Hepatocyte (in vitro differentiated cells): Measurements from ENCODE around the gene TAGLN. TPM values are rescaled to one million over a fixed set of nuclear protein-coding genes. Genes with fewer than 3 reads are reported as not detected.

Source experiments
- DNase-seq: peaks from one replicate; pipeline ENCODE4 v3.0.0-alpha.2; 2016; ENCODE audit warnings: low spot score
- H2AFZ ChIP-seq: fragments of 200-600 bp; sonication (generic); 2 replicates; pipeline ENCODE4 v1.6.0; 2016; ENCODE audit warnings: antibody characterized with exemption, mild to moderate bottlenecking
- H3K27ac ChIP-seq: fragments of 200-600 bp; sonication (generic); 2 replicates; pipeline ENCODE4 v1.5.1; 2016; ENCODE audit warnings: mild to moderate bottlenecking
- H3K27me3 ChIP-seq: fragments of 200-600 bp; sonication (generic); 2 replicates; pipeline ENCODE4 v1.6.1; 2016
- H3K36me3 ChIP-seq: fragments of 200-600 bp; sonication (generic); replicated peaks from 2 replicates; pipeline ENCODE4 v1.5.1; 2016; ENCODE audit warnings: low read depth; ENCODE audit not compliant: insufficient read depth
- H3K4me1 ChIP-seq: fragments of 200-600 bp; sonication (generic); 2 replicates; pipeline ENCODE4 v1.5.1; 2016; ENCODE audit warnings: mild to moderate bottlenecking, moderate library complexity; ENCODE audit not compliant: insufficient read depth
- H3K4me2 ChIP-seq: fragments of 200-600 bp; sonication (generic); 2 replicates; pipeline ENCODE4 v1.6.0; 2016
- H3K4me3 ChIP-seq: fragments of 200-600 bp; sonication (generic); 2 replicates; pipeline ENCODE4 v1.5.1; 2016; ENCODE audit warnings: mild to moderate bottlenecking
- H3K79me2 ChIP-seq: fragments of 200-600 bp; sonication (generic); 2 replicates; pipeline ENCODE4 v1.6.0; 2017; ENCODE audit warnings: mild to moderate bottlenecking
- H3K9me2 ChIP-seq: fragments of 200-600 bp; sonication (generic); replicated peaks from 2 replicates; pipeline ENCODE4 v1.6.0; 2017; ENCODE audit warnings: mild to moderate bottlenecking; ENCODE audit not compliant: insufficient read depth
- H3K9me3 ChIP-seq: fragments of 200-600 bp; sonication (generic); 2 replicates; pipeline ENCODE4 v1.5.1; 2016; ENCODE audit warnings: low read depth, mild to moderate bottlenecking
- H4K20me1 ChIP-seq: fragments of 200-600 bp; sonication (generic); 2 replicates; pipeline ENCODE4 v1.6.0; 2016; ENCODE audit warnings: mild to moderate bottlenecking; ENCODE audit not compliant: insufficient read depth, poor library complexity, severe bottlenecking
- CTCF ChIP-seq: fragments of 200-600 bp; sonication (generic); IDR thresholded peaks from 2 replicates; pipeline ENCODE4 v1.5.1; 2016; ENCODE audit warnings: antibody characterized with exemption, mild to moderate bottlenecking; ENCODE audit not compliant: poor library complexity
- EZH2 ChIP-seq: fragments of 200-600 bp; sonication (generic); IDR thresholded peaks from 2 replicates; pipeline ENCODE4 v1.6.1; 2016; ENCODE audit warnings: antibody characterized with exemption, mild to moderate bottlenecking, borderline replicate concordance
- EZH2phosphoT487 ChIP-seq: fragments of 200-600 bp; sonication (generic); IDR thresholded peaks from one replicate; pipeline ENCODE4 v1.6.1; 2018; ENCODE audit warnings: antibody characterized with exemption, mild to moderate bottlenecking, low read depth, moderate library complexity; ENCODE audit not compliant: unreplicated experiment, severe bottlenecking
- WGBS: methylation state at CpG from one replicate; pipeline ENCODE4 v1.1.6; 2016; ENCODE audit warnings: low lambda C conversion rate; ENCODE audit errors: missing lambda C conversion rate; 5-methylcytosine and 5-hydroxymethylcytosine counted together
- polyA plus RNA-seq: library from polyadenylated mRNA; unstranded; fragments of >200 nt; fragmentation: Nextera tagmentation; extraction: Ambion mirVana; gene quantifications from 2 replicates; pipeline ENCODE4 v1.2.1, GENCODE V29; 2016
- total RNA-seq: library from RNA; depleted of rRNA; stranded (reverse); fragments of >200 nt; gene quantifications from 2 replicates; pipeline ENCODE4 v1.2.3, GENCODE V29; 2014

TAGLN gene
- total and polyA plus RNA-seq, 2 experiments from 2014 or later = 113 to 150 TPM

GRCh38 chr11:117187799-117188481 is 11.2 kb upstream of the TAGLN start:
- H3K9me3 ChIP-seq = no peaks in the 10 kb centered on the region
- H3K27ac ChIP-seq = no peak overlapping the region
- 94% methylated on average over 16 of the region's 16 CpGs for WGBS
- H3K4me2 ChIP-seq = no peak overlapping the region
- H3K4me3 ChIP-seq = no peak overlapping the region
- H3K27me3 ChIP-seq = no peaks in the 10 kb centered on the region
- no peak overlapping the region for H2AFZ ChIP-seq
- TF ChIP-seq EZH2 (no peak), EZH2phosphoT487 (no peak), CTCF (no peak)
- H3K36me3 ChIP-seq = no peaks in the 10 kb centered on the region
- no peaks in the 10 kb centered on the region for H3K79me2 ChIP-seq
- DNase-seq = no peak
- no peaks in the 10 kb centered on the region for H4K20me1 ChIP-seq
- H3K4me1 ChIP-seq = no peaks in the 10 kb centered on the region
- no peaks in the 10 kb centered on the region for H3K9me2 ChIP-seq

DNA sequence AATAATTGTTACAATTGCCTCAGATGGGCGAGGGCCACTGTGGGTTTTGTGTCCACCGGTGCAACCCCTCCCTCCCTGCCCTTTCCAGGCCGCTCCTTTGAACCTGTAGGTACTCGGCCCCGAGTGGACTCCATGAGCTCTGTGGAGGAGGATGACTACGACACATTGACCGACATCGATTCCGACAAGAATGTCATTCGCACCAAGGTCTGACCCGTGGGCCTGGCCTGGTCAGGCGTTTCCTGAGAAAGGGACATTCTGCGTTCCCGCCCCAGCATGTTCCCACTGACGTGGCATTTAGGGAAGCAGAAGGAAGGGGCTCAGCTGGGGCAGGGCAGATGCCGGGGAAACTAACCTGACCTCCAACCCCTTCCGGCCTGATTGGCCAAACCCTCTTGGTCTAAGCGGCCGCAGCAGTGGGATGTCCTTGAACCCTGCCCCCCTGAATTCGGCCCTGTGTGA is 10.5 kb upstream of the TAGLN start:
- no peaks in the 10 kb centered on the region for H3K4me1 ChIP-seq
- no peaks in the 10 kb centered on the region for H3K9me2 ChIP-seq
- H3K4me3 ChIP-seq = no peak overlapping the region
- H3K36me3 ChIP-seq = no peaks in the 10 kb centered on the region
- TF ChIP-seq EZH2phosphoT487 = no peak
- no peak for TF ChIP-seq EZH2
- no peak for TF ChIP-seq CTCF
- H4K20me1 ChIP-seq = no peaks in the 10 kb centered on the region
- no peak overlapping the region for H3K4me2 ChIP-seq
- H3K27me3 ChIP-seq = no peaks in the 10 kb centered on the region
- WGBS = 92% methylated on average over 18 of the region's 20 CpGs
- H3K79me2 ChIP-seq = no peaks in the 10 kb centered on the region
- H3K9me3 ChIP-seq = no peaks in the 10 kb centered on the region
- no peak overlapping the region for H2AFZ ChIP-seq
- no peak overlapping the region for H3K27ac ChIP-seq
- no peak for DNase-seq

DNA sequence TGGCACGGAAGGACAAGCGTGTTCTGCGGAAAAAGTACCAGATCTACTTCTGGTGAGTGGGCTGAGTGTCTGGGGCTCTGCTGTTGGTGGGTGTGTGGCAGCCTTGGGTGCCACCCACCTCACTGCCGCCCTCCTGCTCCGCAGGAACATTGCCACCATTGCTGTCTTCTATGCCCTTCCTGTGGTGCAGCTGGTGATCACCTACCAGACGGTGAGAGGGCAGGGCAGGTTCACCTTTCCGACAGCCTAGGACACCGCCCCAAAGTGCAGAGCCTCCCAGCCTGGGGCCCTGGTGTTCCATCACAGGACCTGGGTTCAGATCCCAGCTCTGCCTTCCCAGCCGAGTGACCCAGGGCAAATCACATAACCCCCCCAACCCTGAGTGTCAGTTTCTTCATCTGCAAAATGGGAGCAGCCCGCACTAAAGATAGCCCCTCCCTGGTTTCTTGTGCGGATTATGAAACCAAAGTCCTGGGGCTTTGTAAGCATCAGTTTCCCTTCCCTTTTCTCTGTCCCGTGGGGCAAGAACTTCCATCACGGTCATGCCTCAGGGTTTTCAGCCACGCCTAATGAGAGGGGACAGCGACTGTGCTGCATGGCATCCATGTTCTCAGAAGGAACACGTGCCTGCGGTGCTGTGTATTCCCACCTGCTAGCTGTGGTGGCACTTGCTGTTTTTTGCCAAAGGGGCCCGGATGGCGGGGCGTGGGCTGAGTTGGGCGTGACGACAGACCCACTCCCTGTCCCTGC is 9.8 kb upstream of the TAGLN start:
- H3K4me3 ChIP-seq = no peak overlapping the region

More for the DNA sequence above, 9.8 kb upstream of the TAGLN start:
- Histone ChIP-seq H3K36me3 (no peaks in the 10 kb centered on the region), H3K4me1 (no peaks in the 10 kb centered on the region), H3K27ac (no peak overlapping the region), H3K79me2 (no peaks in the 10 kb centered on the region), H3K4me2 (no peak overlapping the region), H3K9me2 (no peaks in the 10 kb centered on the region), H2AFZ (no peak overlapping the region), H3K27me3 (no peaks in the 10 kb centered on the region), H3K9me3 (no peaks in the 10 kb centered on the region), H4K20me1 (no peaks in the 10 kb centered on the region)
- DNase-seq = no peak
- 97% methylated on average over 22 of the region's 22 CpGs for WGBS
- TF ChIP-seq EZH2phosphoT487 (no peak), CTCF (no peak), EZH2 (no peak)
